ENCODE data around the gene ZIC1. TPM values are rescaled to one million over a fixed set of nuclear protein-coding genes. Genes with fewer than 3 reads are reported as not detected.

ZIC1 gene
- total and polyA plus RNA-seq, 2 of the 13 experiments (the other 11 are each of a cell fraction or from before 2014, with no cell fraction given), result not detected

DNA sequence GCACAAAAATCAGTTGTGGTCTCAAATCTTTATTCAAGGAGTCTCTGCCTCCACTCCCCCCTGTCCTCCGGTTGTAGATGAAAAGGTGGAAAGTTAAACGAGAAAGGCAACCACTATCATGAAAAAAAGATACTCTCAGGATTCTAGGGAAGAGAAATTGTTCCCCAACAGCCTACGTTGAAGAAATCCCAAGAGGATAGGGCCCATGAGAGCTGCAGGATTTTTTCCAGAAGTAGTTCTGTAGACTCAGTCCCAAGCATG lies 14.3 kb downstream of the ZIC1 start (continued):
- TF ChIP-seq ZNF33A (CRISPR knock-in tag; IDR thresholded peaks at IDR 0.05; ENCODE audit: borderline replicate concordance) (no peak), ZNF12 (CRISPR knock-in tag; IDR thresholded peaks at IDR 0.05) (no peak)

GRCh38 chr3:147423798-147424580 lies 14.8 kb downstream of the ZIC1 start:
- H2AFZ ChIP-seq (ENCODE audit: low read length), result no peak overlapping the region
- no peak overlapping the region for H3K9ac ChIP-seq (ENCODE audit: insufficient read depth, low read depth, low read length)
- no peak overlapping the region for H3K4me3 ChIP-seq (replicated peaks in 1 of 3; ENCODE audit: insufficient read depth in 1 of 3, low read depth in 2 of 3, low read length in 3 of 3)
- H3K4me1 ChIP-seq (ENCODE audit: insufficient read depth, low read length), result no peaks in the 10 kb centered on the region
- H3K27me3 ChIP-seq (ENCODE audit: control insufficient read depth in 1 of 2, insufficient read depth in 2 of 2, low read length in 2 of 2), result peaks cover 4 to 47% of the 10 kb centered on the region in 2 experiments; a peak in 4 of 5 replicates
- DNase-seq (ENCODE audit: low spot score) (no peak), FAIRE-seq (no peak), ATAC-seq (no peak)
- no peak overlapping the region for H3K27ac ChIP-seq (ENCODE audit: extremely low read length, insufficient read depth, low read length)
- H3K79me2 ChIP-seq (ENCODE audit: insufficient read depth, low read length), result no peaks in the 10 kb centered on the region
- in situ Hi-C loops (cut with HindIII; ENCODE audit: extremely low pct_ligation_motif_present, low pct_unique_long_range_greater_than_20kb), result no loop called here
- TF ChIP-seq, protein P1, sequence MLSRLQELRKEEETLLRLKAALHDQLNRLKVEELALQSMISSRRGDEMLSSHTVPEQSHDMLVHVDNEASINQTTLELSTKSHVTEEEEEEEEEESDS (CRISPR knock-in tag; IDR thresholded peaks at IDR 0.05; ENCODE audit: borderline replicate concordance), result no peak
- TF ChIP-seq SP2 (CRISPR knock-in tag; IDR thresholded peaks at IDR 0.05) (no peak), CBFB (CRISPR knock-in tag; IDR thresholded peaks at IDR 0.05) (no peak), ZNF556 (CRISPR knock-in tag; IDR thresholded peaks at IDR 0.05; ENCODE audit: borderline replicate concordance) (no peak), CEBPG (CRISPR knock-in tag; IDR thresholded peaks at IDR 0.05) (no peak)
- H3K4me2 ChIP-seq (ENCODE audit: low read depth, low read length), result no peak overlapping the region
- no peaks in the 10 kb centered on the region for H4K20me1 ChIP-seq (ENCODE audit: insufficient read depth, low read length)
- ChIA-PET POLR2A (no interaction called here), CTCF (ENCODE audit: low intra/inter-chr PET ratio, low total read pairs) (no interaction called here)
- no peaks in the 10 kb centered on the region for H3K9me3 ChIP-seq (ENCODE audit: low read length)
- no TSS peak for BruUV-seq (replicated peaks)
- H3K36me3 ChIP-seq (replicated peaks in 1 of 2; ENCODE audit: control insufficient read depth in 1 of 2, insufficient read depth in 2 of 2, low read length in 2 of 2), result no peaks in the 10 kb centered on the region
- intact Hi-C loops (cut with micrococcal nuclease; ENCODE audit: unreplicated experiment), result no loop called here
- 30% methylated on average over 21 of the region's 33 CpGs for WGBS (ENCODE audit: low lambda C conversion rate)
